BLaER1 treated with 17β-estradiol and CSF1 and Interleukin-3, amounts not matched to agents 10 nM and 100 nM (cell line): ENCODE measurements around the gene SLC6A3.
A peak's percentile ranks its signal among the peaks of the same experiment; 100 is the strongest.

ENCODE experiments used
- H3K27ac ChIP-seq, 11 experiments: shearing (Covaris generic); formaldehyde crosslinking; 2 replicates each; pipeline ENCODE4 v1.8.1; 2022
- H3K27me3 ChIP-seq, 11 experiments: shearing (Covaris generic); formaldehyde crosslinking; 2 replicates each; pipeline ENCODE4 v1.8.1; 2022
- H3K36me3 ChIP-seq, 11 experiments: shearing (Covaris generic); formaldehyde crosslinking; 2 replicates each; pipeline ENCODE4 v1.8.1; 2022
- H3K4me1 ChIP-seq, 10 experiments: shearing (Covaris generic); formaldehyde crosslinking; 2 replicates each; pipeline ENCODE4 v1.8.1; 2022
- H3K4me2 ChIP-seq, 11 experiments: shearing (Covaris generic); formaldehyde crosslinking; 2 replicates each; pipeline ENCODE4 v1.8.1; 2022
- H3K4me3 ChIP-seq, 10 experiments: shearing (Covaris generic); formaldehyde crosslinking; 2 replicates each; pipeline ENCODE4 v1.8.1; 2022
- H3K9ac ChIP-seq, 11 experiments: shearing (Covaris generic); formaldehyde crosslinking; 2 replicates each; pipeline ENCODE4 v1.8.1; 2022
- H3K9me3 ChIP-seq, 11 experiments: shearing (Covaris generic); formaldehyde crosslinking; replicated peaks in 1 of 11; 2 replicates each; pipeline ENCODE4 v1.8.1; 2022
- H4K20me1 ChIP-seq, 11 experiments: shearing (Covaris generic); formaldehyde crosslinking; 2 replicates each; pipeline ENCODE4 v1.8.1; 2022
- Cebpa-rat ChIP-seq, 11 experiments: shearing (Covaris generic); IDR thresholded peaks; 2 replicates each; pipeline ENCODE4 v1.8.1; 2022

The SLC6A3 gene

DNA sequence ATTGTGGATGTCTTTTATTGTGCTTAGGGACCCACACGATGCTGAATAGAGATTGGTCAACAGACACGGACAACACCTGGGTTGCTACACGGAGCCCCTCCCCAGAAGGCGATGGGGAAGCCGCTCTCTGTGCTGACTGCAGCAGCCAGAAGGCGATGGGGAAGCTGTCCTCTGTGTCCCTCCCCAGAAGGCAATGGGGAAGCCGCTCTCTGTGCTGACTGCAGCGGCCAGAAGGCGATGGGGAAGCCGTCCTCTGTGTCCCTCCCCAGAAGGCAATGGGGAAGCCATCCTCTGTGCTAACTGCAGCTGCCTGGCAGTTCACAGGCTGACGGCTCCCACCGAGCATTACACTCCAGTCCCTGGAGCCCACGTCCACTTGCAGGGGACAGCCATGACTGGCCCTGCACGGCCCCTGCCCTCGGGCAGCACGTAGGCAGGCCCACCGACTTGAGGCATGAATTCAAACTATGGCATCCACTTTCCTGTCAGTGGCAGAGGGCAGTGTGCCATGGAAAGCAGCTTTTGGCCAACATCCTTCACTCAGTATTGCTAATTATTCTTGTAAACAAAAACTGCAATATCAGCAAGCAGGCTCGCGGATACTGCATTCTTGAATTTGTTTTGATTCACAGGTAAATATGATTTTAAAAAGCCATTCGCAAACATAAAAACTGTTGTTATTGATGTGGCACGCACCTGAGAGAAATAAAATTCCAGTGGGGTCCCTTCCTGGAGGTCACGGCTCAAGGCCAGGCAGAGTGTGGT, 52.3 kb downstream of the SLC6A3 start:
- H3K36me3 ChIP-seq, result no peaks in the 10 kb centered on the region
- H3K4me3 ChIP-seq, result no peak overlapping the region
- H3K9ac ChIP-seq, result no peak overlapping the region
- H3K4me1 ChIP-seq, result no peaks in the 10 kb centered on the region
- no peak overlapping the region for H3K27ac ChIP-seq
- H4K20me1 ChIP-seq, result peaks cover 0 to 17% (median 0%) of the 10 kb centered on the region in 11 experiments; a peak in 3 of 22 replicates
- no peak overlapping the region for H3K4me2 ChIP-seq
- peaks cover 10 to 48% (median 31%) of the 10 kb centered on the region in 11 experiments for H3K27me3 ChIP-seq
- H3K9me3 ChIP-seq, result no peaks in the 10 kb centered on the region
- TF ChIP-seq Cebpa-rat (IDR thresholded peaks at IDR 0.05), result no peak

DNA sequence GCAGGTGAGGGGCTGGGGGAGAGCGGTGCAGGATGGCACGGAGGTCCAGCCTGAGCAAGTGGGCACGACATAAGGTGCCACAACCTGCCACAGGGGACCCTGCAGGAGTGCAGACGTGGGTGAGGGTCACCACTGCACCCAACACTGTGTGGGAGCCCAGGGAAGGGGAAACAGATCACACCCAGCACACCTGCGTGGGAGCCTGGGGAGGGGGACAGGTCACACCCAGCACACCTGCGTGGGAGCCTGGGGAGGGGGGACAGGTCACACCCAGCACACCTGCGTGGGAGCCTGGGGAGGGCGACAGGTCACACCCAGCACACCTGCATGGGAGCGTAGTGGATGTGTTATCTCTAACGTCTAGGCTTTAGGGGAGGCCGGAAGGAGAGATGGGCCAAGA, 53.0 kb downstream of the SLC6A3 start:
- Histone ChIP-seq H3K27ac (no peak overlapping the region), H3K4me2 (no peak overlapping the region), H3K4me1 (peaks cover 0 to 3% (median under 1%) of the 10 kb centered on the region in 10 experiments; a peak in 6 of 20 replicates), H4K20me1 (peaks cover 0 to 17% (median 0%) of the 10 kb centered on the region in 11 experiments; a peak in 3 of 22 replicates), H3K9ac (no peak overlapping the region), H3K9me3 (no peaks in the 10 kb centered on the region), H3K27me3 (peaks cover 17 to 55% (median 39%) of the 10 kb centered on the region in 11 experiments), H3K36me3 (no peaks in the 10 kb centered on the region), H3K4me3 (no peak overlapping the region)
- TF ChIP-seq Cebpa-rat (IDR thresholded peaks at IDR 0.05), result no peak

DNA sequence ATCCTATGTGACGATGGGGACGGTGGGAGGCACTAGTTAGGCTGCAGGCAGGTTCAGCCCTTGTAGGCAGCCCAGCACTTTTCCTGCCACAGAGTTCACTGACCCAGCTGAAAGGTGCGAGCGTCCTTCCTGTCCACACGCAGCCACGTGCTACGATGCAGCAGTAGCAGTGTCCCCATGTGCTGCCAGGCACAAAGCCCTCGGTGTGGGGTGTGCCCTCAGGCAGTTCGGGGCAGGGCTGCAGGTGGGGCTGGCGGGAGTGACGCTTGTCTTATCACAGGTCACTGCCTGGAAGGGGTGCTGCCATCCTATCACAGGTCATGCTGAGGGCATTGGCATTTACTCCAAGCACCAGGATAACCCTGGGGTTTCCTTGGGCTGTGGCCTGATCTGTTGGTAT, 53.5 kb downstream of the SLC6A3 start:
- H3K27me3 ChIP-seq, result peaks cover 23 to 61% (median 44%) of the 10 kb centered on the region in 11 experiments

DNA sequence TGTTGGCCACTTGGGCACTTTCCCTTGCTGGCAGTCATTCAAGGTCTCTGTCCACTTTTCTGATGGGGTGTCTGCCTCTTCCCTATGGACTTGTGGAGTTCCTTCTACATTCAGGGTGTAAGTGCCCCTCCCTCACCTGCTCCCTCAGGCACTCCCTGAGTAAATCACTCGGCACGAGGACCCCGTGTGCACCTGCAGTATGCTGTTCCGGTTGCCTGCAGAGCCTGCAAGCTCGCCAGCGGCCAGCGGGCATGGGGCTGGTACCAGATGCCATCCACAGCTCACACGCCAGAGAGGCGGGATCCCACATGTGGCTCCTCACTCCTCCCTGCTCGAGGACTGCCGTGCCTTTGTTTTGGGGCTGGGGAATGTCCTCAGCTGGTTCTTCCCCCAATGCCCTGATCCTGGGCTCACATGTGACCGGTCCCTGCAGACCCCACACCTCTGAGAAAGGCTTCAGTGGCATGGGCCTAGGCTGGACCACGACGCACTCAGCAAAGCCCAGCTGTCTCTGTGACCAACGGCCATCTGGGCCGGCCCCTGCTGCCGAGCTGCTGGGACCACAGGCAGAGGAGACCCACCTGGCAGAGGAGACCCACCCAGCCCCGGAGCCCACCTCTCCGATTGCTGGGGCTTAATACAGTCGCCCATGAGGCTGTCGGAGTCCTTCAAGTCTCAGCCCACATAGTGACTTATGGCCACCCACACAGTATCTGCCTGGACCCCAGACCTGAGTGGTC, 54.2 kb downstream of the SLC6A3 start:
- Histone ChIP-seq H3K9ac (no peak overlapping the region), H3K27ac (no peak overlapping the region), H3K27me3 (peaks cover 28 to 67% (median 51%) of the 10 kb centered on the region in 11 experiments), H3K36me3 (no peaks in the 10 kb centered on the region), H4K20me1 (peaks cover 0 to 17% (median 0%) of the 10 kb centered on the region in 11 experiments; a peak in 3 of 22 replicates), H3K4me1 (peaks cover 5 to 15% (median 11%) of the 10 kb centered on the region in 10 experiments; a peak in 18 of 20 replicates), H3K4me2 (no peak overlapping the region), H3K9me3 (no peaks in the 10 kb centered on the region), H3K4me3 (no peak overlapping the region)
- TF ChIP-seq Cebpa-rat (IDR thresholded peaks at IDR 0.05), result no peak

More for the DNA sequence above, 53.5 kb downstream of the SLC6A3 start:
- Histone ChIP-seq H3K36me3 (no peaks in the 10 kb centered on the region), H3K4me2 (no peak overlapping the region), H3K4me1 (peaks cover 1 to 9% (median 6%) of the 10 kb centered on the region in 10 experiments; a peak in 17 of 20 replicates), H3K9me3 (no peaks in the 10 kb centered on the region), H3K4me3 (no peak overlapping the region), H3K27ac (no peak overlapping the region), H3K9ac (no peak overlapping the region), H4K20me1 (peaks cover 0 to 17% (median 0%) of the 10 kb centered on the region in 11 experiments; a peak in 3 of 22 replicates)
- TF ChIP-seq Cebpa-rat (IDR thresholded peaks at IDR 0.05), result no peak

DNA sequence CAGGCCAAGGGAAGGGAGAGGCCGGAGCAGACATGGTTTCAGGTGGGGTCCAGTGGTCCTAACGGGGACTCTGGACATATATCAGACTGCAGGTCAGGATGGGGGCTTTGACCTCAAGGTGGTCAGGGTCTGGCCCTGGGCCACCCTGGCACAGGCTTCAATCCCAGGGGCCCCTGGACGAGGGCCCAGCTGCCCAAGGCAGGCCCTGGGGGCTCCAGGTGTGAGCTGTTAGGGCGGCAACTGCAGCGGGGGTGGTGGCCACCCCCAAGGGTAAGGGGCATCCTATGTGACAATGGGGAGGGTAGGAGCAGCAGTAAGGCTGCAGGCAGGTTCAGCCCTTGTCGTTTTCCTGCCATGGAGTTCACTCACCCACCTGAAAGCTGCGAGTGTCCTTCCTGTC, 54.9 kb downstream of the SLC6A3 start:
- Histone ChIP-seq H3K4me2 (no peak overlapping the region), H3K36me3 (no peaks in the 10 kb centered on the region), H3K9me3 (no peaks in the 10 kb centered on the region), H3K4me3 (no peak overlapping the region), H4K20me1 (peaks cover 0 to 17% (median 0%) of the 10 kb centered on the region in 11 experiments; a peak in 3 of 22 replicates), H3K27ac (no peak overlapping the region), H3K4me1 (peaks cover 8 to 22% (median 15%) of the 10 kb centered on the region in 10 experiments), H3K27me3 (peaks cover 28 to 74% (median 58%) of the 10 kb centered on the region in 11 experiments), H3K9ac (no peak overlapping the region)
- TF ChIP-seq Cebpa-rat (IDR thresholded peaks at IDR 0.05), result no peak

DNA sequence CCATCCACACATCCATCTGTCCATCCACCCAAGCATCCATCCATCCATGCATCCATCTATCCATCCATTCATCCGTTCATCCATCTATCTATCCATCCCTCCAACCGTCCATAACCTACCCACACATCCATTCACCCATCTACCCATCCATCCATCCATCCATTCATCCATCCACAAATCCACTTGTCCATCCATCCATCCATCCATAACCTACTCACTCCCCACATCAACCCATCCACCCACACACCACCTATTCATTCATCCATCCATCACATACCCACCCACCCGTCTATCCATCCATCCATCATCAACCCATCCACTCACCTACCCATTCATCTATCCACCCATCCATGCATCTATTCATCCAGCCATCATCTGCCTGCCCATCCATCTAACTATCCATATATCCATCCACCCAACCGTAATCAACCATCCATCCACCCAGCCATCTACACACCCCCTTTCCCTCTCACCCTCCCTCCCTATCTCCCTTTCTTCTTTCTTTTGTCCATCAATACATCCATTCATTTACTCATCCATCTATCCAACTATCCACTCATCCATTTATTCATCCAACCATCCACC, 56.8 kb downstream of the SLC6A3 start:
- H3K9me3 ChIP-seq, result no peaks in the 10 kb centered on the region
- no peaks in the 10 kb centered on the region for H3K36me3 ChIP-seq
- H3K27ac ChIP-seq, result no peak overlapping the region
- H3K27me3 ChIP-seq, result peaks cover 22 to 57% (median 44%) of the 10 kb centered on the region in 11 experiments
- H3K4me3 ChIP-seq, result no peak overlapping the region
- peaks cover 0 to 11% (median 0%) of the 10 kb centered on the region in 11 experiments; a peak in 1 of 22 replicates for H4K20me1 ChIP-seq
- H3K4me1 ChIP-seq, result peaks cover 9 to 35% (median 19%) of the 10 kb centered on the region in 10 experiments
- no peak overlapping the region for H3K9ac ChIP-seq
- no peak for TF ChIP-seq Cebpa-rat (IDR thresholded peaks at IDR 0.05)
- H3K4me2 ChIP-seq, result no peak overlapping the region

DNA sequence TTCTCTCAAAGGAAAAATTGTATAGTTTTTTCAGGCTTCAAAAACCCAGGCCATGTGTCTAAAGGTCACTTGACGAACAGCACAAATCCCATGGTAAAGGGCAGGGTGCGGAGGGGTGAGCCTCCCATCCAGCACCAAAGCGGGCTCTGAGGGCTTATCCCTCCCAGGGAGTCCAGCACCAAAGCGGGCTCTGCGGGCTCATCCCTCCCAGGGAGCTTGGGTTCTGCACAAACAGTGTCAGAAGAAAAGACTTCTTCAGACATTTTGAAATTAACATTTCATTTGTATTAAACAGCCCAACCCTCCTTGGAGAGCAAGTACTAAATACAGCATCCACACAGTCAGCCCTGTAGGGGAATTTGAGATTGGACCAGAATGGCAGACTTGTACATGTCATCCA, 57.4 kb downstream of the SLC6A3 start:
- no peak for TF ChIP-seq Cebpa-rat (IDR thresholded peaks at IDR 0.05)
- Histone ChIP-seq H3K4me1 (peaks cover 9 to 36% (median 19%) of the 10 kb centered on the region in 10 experiments), H3K4me3 (no peak overlapping the region), H3K4me2 (no peak overlapping the region), H3K36me3 (no peaks in the 10 kb centered on the region), H3K9me3 (no peaks in the 10 kb centered on the region), H3K27me3 (peaks cover 22 to 55% (median 43%) of the 10 kb centered on the region in 11 experiments), H3K9ac (no peak overlapping the region), H3K27ac (no peak overlapping the region), H4K20me1 (peaks cover 0 to 11% (median 0%) of the 10 kb centered on the region in 11 experiments; a peak in 1 of 22 replicates)

DNA sequence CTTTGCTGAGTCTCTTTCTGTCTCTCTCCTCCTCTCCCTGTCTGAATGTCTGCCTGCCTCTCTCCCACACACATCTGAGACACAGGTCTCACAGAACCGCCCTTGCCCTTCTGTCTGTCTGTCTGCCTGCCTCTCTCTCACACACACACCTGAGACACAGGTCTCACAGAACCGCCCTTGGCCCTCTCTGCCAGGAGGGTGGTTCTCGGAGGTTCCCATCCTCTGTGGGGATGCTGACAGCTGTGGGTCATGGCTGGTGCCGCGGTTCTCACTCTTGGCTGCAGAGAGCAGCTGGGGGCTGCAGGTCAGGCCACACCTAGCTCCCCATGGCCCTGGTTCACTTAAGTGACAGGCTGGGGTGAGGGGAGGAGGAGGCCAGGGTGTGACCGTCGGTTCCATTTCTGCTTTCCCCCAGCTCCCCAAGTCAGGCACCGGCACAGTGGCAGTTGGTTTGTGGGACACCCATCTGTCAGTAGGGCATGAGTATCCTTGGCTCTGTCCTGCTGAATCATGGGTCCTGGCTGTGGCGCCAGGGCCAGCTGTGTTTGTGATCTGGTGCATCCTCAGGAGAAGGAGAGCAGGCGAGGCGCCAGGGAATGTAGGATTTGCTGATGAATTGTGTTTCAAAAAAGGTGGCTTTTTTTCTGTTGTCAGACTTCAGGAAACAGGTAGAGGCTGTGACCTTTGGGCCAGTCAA, 58.0 kb downstream of the SLC6A3 start:
- TF ChIP-seq Cebpa-rat (IDR thresholded peaks at IDR 0.05), result no peak
- no peaks in the 10 kb centered on the region for H3K9me3 ChIP-seq
- peaks cover 22 to 55% (median 43%) of the 10 kb centered on the region in 11 experiments for H3K27me3 ChIP-seq
- no peaks in the 10 kb centered on the region for H3K36me3 ChIP-seq
- peaks cover 0 to 11% (median 0%) of the 10 kb centered on the region in 11 experiments; a peak in 1 of 22 replicates for H4K20me1 ChIP-seq
- H3K27ac ChIP-seq, result no peak overlapping the region
- peak overlapping the region in 2 of 10 experiments; percentile 68 to 69; a peak in 3 of 20 replicates for H3K4me3 ChIP-seq
- H3K9ac ChIP-seq, result peak overlapping the region in 3 of 11 experiments; percentile 76 to 86 (median 84); a peak in 4 of 22 replicates
- peak overlapping the region in 10 of 11 experiments; percentile 85 to 99 (median 96); a peak in 14 of 22 replicates for H3K4me2 ChIP-seq
- H3K4me1 ChIP-seq, result peaks cover 9 to 36% (median 19%) of the 10 kb centered on the region in 10 experiments
